Cardiac septum (tissue), 1 donor: Measurements from ENCODE around the gene MGAT5B. TPM values are rescaled to one million over a fixed set of nuclear protein-coding genes. Genes with fewer than 3 reads are reported as not detected.

Experiments used
- DNase-seq: peaks from one replicate; pipeline ENCODE4 v3.0.0-alpha.2; 2020; ENCODE audit warnings: low spot score
- intact Hi-C: fragments of 100-400 bp; cut with DNase I; formaldehyde crosslinking; loops from one replicate; pipeline ENCODE4 v1.14.0; 2022
- total RNA-seq: library from RNA; stranded (reverse); fragmentation: NEBNext Ultra II Directional; extraction: Animal tissue kit (Norgen Biotek cat#: 25700); gene quantifications from one replicate; pipeline ENCODE4 v1.2.1, GENCODE V29; 2021
- donor health status: DM: no; HTN: no; CAD: no.

MGAT5B gene
- total RNA-seq, 1 donor from 2014 or later = 0.13 TPM

DNA sequence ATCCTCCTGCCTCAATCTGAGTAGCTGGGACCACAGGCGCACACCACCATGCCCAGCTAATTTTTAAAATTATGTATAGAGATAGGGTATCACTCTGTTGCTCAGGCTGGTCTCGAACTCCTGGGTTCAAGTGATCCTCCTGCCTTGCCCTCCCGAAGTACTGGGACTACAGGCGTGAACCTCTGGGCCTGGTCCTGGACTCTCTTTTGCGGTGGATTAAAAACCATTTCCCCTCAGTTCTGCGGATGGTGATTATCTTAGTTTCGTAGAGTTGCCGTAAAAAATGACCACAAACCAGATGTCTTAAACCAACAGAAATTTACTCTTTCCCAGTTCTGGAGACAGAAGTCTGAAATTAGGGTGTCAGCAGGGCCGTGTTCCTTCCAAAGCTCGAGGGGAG is 28.8 kb downstream of the MGAT5B start:
- intact Hi-C loops = no loop called here
- no peak for DNase-seq

DNA sequence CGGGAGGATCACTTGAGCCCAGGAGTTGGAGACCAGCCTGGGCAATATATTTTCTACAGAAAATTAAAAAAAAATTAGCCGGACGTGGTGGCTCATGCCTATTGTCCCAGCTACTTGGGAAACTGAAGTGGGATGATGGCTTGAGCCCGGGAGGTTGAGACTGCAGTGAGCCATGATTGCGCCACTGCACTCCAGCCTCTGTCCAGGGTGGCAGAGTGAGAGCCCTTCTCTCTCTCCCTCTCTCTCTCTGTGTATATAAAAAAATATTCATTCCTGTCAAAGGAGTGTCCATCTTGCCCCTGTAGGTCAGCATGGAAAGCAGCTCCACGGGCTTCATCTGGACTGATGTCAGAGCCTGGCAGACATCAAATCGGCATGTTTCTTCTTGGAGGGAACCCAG is 31.2 kb downstream of the MGAT5B start:
- intact Hi-C loops = no loop called here
- DNase-seq = no peak

DNA sequence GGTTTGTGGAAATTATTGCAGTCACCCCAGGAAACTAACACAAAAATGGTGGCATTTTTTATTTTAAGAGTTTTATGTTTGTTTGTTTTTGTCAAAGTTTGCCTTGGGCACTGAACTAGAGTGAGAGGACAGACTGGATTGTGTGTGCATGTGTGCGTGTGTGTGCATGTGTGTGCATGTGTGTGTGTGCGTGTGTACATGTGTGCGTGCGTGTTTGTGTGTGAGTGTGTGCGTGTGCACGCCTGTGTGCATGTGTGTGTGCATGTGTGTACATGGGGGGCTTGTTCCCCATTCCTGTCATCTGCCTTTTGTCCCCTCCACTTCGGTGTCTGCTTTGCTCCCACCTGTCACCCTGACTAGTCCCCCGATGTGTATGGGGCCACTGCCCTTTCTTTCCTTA is 32.5 kb downstream of the MGAT5B start:
- intact Hi-C loops = no loop called here
- no peak for DNase-seq

DNA sequence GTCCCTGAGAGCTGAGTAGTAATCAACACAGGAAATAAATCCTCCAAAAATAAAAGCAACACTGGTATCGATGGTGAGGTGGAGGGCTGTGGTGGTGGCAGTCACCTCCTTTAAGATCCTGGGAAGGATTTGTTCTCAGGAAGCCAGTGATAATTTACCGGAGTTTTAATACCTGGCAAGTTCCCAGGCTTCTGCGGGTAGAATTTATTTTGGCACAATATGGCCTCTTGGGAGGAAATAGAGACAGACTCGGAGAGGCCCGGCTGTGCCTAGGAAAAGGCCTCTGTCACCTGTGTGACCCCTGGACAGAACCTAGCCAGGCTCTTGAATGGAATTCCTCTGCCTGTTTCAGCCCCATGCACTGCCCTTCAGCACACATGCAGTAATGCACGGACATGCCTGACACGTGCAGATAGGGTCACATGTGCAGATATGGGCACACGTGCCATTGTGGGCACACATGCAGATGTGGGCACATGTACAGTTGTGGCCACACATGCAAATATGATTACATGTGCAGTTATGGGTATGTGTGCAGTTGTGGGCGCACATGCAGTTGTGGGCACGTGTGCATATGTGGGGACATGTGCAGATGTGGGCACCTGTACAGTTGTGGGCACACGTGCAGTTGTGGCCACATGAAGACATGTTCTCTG is 33.5 kb downstream of the MGAT5B start:
- intact Hi-C loops = no loop called here
- DNase-seq = no peak

DNA sequence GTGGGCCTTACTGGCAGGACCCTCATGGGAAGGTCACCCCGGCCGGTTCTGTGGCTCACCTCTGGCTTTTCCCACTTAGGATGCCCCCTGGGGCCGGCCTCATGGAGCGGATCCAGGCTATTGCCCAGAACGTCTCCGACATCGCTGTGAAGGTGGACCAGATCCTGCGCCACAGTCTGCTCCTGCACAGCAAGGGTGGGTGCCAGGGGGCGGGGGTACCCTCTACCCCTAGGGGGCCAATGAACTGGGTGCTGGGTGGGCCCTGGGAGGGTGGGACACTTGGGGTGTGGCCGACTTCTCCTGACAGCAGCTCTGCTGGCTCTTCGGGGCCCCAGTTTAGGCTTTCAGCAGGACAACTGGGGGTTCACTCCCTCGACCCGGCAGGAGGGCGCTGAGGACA is 34.3 kb downstream of the MGAT5B start:
- intact Hi-C loops = no loop called here
- DNase-seq = no peak

DNA sequence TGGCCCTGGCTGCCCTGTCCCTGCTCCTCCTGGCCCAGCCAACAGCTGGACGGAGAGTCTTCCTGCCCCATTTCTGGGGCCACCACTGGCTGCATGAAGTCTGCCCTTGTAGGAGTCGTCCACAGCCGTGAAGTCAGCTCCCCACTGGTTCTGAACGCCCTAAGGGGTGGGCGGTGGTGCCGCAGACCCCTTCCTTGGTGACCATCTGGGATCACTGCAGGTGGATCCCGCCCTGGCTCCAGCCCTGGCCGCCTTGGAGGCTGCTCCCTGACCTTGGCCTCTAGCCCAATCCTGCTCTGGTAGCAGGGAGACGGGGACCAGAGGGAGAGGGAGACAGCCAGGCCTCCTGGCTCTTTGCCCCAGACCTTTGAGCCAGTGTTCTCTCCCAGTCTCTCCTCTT is 35.4 kb downstream of the MGAT5B start:
- intact Hi-C loops = no loop called here
- DNase-seq = no peak

DNA sequence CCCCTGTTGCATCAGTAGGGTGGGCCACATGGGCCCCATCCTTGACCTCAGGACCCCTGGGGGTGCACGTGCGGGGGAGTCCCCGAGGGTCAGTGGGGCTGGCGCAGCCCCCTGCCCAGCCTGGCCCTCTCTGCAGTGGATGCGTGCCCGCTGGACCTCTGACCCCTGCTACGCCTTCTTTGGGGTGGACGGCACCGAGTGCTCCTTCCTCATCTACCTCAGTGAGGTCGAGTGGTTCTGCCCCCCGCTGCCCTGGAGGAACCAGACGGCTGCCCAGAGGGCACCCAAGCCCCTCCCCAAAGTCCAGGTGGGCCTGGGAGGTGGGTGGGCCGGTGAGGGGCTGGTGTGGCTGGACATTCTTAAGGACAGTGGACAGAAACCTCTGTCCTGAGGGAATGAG is 35.9 kb downstream of the MGAT5B start:
- intact Hi-C loops = no loop called here
- DNase-seq = no peak

DNA sequence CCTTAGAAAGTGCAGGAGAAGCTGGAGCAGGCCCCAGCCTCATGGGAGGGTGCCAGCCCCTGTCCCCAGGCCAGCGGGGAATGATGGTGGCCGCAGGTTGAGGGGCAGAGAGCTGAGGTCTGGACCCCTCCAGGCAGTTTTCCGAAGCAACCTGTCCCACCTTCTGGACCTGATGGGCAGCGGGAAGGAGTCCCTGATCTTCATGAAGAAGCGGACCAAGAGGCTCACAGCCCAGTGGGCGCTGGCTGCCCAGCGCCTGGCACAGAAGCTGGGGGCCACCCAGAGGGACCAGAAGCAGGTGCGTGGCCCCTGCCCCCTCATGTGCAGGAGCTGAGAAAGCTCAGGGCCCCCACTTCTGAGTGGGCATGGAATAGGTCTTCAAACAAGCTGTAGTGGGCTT is 36.8 kb downstream of the MGAT5B start:
- no peak for DNase-seq
- intact Hi-C loops = no loop called here

DNA sequence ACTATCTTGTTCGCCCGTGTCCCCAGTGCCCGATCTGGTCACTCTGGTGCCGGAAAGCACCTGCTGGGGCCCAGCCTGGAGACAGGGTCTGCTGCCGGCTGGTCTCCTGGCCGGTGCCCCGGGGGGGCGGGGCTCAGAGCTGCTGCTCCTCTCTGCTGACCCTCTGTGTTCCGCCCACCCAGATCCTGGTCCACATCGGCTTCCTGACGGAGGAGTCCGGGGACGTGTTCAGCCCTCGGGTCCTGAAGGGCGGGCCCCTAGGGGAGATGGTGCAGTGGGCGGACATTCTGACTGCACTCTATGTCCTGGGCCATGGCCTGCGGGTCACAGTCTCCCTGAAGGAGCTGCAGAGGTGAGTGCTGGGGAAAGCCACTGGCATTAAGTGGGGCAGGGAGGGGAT is 37.6 kb downstream of the MGAT5B start:
- intact Hi-C loops = no loop called here
- no peak for DNase-seq

DNA sequence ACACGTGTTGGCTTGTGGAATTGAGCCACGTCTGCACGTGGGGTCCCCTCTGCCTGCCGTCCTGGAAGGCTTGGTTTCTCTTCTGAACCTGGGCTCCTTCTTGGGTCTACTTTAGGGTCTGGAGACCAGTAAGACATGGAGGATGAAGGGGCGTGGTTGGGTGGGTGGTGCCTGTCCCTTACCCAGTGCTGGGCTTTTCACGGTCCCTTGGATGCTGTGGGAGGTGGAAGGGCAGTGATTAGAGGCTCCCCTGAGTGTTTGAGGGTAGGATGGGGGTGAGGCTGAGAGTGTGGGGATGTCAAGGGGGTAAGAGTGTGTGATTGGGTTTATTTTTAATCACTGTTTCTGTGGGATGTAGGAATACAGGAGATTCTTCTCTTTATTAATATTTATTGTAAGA is 38.3 kb downstream of the MGAT5B start:
- intact Hi-C loops = no loop called here
- DNase-seq = no peak

DNA sequence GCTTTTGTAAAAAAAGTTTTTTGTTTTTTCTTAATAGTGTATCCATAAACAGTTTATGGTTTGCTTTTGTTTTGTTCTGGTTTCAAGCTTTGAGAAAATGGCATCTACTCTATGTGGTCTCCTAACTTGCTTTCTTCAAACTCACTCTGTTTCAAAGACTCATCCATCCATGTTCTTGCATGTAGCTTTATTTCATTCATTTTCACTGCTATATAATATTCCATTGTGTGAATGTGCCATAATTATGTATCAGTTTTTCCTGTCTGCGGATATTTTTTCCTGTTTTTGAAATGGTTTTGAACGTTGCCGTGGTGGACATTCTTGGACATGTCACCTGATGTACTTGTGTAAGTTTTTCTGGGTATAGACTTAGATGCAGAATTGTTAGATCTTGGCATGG is 39.1 kb downstream of the MGAT5B start:
- intact Hi-C loops = no loop called here
- DNase-seq = no peak

DNA sequence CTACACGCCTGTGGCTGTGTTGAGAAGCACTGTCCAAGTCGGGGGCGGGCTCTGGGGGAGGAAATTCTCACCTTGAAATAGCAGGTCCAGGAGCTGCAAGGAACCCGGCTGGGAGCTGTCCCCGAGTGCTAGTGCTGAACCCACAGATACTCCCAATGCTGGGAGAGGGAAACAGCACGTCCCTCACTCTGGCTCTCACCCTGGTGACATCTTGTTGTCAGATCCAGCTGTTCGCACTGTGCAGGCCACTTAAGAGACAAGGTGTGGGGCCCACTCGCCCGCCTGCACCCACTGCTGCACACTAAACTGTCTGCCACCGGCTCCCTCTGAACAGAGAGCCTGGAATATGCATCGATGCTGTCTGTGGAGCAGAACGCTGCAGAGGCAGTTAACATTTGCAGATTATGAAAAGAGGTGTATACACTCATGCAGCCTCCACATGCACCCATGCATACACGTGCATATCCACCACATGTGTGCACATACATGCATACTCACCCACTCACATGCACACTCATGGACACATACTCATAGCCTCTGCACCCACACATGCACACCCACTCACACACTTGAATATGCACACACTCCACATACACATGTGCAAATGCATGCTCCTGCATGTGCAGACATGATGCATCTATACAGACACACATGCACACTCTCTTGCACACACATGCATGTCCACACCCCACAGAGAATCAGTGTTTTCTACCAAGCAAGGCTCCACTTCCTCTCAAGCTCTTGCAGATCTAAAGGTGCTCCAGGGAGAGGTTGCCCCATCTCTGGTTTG is 42.0 kb downstream of the MGAT5B start:
- intact Hi-C loops = no loop called here
- DNase-seq = no peak

DNA sequence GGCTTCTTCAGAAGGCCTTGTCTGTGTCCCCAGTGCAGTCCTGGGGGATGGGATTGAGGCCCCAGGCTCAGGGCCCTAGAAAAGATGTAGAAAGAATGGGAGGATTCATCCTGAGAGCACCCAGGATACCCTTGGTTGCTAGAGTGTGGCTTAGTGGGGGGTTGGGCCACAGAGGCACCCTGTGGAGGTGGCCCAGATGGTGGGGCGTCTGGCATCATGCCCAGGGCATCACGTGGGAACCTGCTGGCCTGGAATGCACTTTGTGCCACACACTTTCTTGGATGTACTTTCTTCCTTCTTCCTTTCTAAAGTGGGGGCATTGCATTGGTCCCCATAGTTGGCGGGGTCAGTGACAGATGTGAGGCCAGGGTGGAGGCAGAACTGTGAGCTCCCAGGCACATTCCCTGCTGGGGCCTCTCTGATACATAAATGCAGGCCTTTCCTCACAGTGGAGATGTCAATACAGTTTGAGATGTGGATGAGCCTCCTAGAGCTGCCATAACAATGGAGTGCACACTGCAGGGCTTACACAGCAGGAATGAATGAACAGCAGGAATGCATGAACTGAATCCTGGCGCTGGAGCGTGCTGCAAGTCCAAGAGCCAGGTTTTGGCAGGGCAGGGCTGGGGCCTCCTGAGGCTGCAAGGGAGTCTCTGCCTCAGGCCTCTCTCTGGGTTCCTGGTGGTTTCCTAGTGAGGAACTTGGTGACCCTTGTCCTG is 43.3 kb downstream of the MGAT5B start:
- DNase-seq = no peak
- intact Hi-C loops = no loop called here

DNA sequence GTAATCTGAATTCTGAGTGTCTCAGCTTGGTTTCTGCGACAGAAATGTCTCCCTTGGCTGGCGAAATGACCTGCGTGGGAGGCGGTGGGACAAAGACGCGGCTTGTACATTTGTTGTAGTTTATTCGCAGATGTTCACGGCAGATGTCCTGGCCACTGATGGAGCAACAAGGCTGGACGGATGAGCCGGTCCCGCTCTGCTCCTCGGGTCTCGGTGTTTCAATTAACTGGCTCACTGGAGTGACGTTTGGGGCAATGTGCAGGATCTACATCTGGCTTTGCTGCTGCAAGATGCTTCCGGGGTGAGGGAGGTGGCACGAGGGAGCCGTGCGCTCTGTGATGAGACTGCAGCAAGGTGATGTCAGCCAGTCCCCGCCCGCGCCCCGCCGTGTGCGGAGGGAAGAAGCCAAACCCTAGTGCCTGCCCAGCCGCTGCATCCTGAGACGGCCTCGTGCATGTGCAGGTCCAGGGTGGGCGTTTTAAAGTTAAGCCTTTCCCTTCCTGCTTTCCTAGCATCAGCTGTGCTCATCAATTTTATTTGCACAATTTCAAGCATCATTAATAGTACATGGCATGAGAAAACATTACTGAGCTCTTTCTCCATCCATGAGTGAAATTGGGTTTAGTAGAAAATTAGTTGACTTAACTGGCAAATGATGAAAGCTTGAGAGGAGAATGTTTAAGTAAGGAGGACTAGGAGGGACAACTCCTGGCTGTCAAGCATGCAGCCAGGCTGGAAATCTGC is 44.4 kb downstream of the MGAT5B start:
- intact Hi-C loops = no loop called here
- DNase-seq = no peak

DNA sequence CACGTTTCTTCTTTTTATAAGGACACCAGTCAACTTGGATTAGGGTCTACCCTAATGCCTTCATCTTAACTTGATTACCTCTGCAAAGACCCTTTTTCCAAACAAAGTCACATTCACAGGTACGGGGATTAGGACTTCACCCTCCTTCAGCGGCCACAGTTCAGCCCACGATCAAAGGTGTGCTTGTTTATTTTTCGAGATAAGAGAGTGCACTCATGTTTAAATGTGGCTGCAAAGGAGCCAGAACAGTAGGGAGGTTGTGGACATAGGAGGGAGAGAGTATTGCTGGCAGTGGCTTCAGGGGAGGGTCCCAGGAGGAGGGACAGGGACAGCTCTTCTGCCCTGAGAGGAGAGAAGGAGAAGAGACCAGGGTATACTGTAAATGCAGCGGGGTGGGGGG is 46.7 kb downstream of the MGAT5B start:
- intact Hi-C loops = no loop called here
- no peak for DNase-seq

DNA sequence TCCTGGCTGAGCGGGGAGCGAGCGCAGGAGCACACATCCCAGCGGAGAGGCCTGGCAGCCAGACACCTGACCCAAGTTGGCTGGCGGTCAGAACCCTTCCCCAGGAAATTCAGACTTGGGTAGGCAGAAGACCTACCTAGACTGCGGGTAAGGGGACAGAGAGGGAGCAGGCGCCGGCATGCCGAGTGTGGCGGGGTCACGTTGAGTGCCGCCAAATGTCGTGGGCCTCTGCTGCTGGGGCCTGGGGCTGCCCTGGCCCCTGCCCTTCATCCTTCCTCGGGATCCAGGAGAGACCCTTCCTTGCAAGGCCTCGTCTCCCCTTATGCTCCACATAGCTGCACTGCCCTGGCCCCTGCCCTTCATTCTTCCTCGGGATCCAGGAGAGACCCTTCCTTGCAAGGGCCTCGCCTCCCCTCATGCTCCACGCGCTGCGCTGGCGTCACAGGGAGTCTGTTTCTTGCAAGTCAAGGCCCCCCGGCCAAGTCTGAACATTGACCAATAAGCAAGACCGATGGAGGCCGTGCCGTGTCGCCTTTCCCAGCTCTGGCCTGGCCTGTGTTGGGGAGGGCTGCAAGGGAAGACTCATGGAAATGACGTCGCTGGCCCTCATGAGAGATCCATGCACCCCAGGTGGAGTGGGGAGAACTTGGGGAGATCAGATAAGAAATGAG is 47.8 kb downstream of the MGAT5B start:
- no peak for DNase-seq
- intact Hi-C loops = no loop called here

DNA sequence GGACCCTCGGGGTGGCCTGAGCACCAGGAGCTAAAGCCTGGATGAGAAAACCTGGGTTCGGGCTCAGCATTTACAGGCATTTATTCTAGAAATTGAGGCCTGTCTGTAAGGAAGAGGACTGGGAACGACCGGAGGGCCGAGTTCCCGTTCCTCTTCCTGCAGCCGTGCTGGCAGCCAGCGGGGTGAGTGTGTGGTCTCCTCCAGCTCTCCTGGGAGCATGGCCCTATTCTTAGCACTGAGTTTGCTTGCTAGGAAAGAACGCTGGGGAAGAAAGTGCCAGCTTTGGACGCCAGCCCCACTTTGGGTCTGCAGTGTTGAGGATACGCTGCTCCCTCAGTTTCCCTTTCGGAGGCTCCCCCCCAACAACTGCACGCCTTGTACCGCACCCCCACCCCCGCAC is 49.6 kb downstream of the MGAT5B start:
- intact Hi-C loops = no loop called here

DNA sequence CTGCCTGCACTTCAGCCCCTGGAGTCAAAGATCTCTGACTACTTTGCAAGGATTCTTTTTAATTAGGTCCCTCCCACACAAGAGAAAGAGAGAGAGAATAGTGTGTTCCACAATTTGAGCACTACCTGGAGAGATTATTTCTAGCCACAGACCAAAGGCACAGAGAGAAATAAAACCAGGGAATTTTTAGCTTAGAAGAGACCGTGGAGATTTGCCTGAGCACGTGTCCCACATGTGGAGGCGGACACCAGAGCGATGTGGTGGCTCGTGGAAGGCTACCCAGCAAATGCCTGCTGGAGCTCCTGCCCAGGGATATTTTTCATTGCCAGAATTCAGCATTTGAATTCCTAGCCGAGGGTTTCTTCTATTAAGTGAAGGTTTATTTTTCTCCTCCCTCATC is 50.6 kb downstream of the MGAT5B start:
- intact Hi-C loops = no loop called here
- DNase-seq = no peak

More for the DNA sequence above, 49.6 kb downstream of the MGAT5B start:
- no peak for DNase-seq

DNA sequence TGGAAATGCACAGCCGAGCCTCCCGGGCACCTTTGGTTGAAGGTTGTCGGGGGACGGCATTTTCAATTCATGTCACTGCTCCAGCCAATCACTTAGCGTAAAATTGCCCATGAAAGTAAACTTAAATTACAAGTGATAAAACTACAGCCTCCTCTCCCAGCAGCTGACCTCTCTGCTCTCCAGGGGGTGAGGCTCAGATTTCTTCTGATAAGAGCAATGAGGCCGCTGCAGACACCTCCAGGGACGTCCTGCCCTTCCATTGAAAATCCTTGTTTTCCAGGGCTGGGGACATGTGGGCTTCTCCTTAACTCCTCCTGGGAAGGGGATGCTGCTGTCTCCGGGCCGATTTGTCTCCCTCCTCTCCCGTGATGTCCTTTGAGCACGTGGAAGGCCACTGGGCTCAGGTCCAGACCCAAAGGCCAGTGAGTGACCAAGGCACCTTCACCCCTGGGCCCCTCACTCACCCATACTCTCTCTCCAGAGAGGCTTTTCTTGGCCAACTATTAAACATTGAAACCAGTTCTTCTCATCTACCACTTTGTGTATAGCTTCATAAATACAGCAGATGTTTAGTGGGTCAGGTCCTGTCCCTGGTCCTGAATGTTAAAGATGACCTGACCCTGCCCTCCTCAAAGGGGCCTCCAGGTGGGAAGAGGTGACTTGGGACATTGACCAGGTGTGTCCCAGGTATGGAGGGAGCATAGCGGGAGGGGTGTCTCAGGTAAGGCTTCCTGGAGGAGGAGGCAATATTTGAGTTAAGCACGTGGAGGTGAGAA is 52.3 kb downstream of the MGAT5B start:
- intact Hi-C loops = no loop called here

More for the DNA sequence above, 52.3 kb downstream of the MGAT5B start:
- DNase-seq = no peak
